Posterior cingulate gyrus (tissue), 11 donors: ENCODE results near the gene PPARG.
"Not testable (repeated sequence)": the region's sequence is repeated elsewhere in the genome, so short reads cannot be mapped to it uniquely, and the experiment has no call there.

Experiments
- DNase-seq, 10 donors: peaks; one replicate each; pipeline versions ENCODE4 v3.0.0 to v3.0.0-alpha.2; 2020 to 2021; ENCODE audit warnings: mixed read lengths in 3 of 10
- intact Hi-C: fragments of 100-400 bp; cut with DNase I; formaldehyde crosslinking; loops from one replicate; pipeline ENCODE4 v1.15.1; 2023

The PPARG gene

GRCh38 chr3:12278566-12278965, 10.3 kb upstream of the PPARG start:
- intact Hi-C loops: no loop called here

GRCh38 chr3:12279591-12280326, 9.1 kb upstream of the PPARG start:
- intact Hi-C loops: loop anchor here (10.0 kb wide), 1 partner anchor 195 kb away; no protein-coding TSS in a partner anchor
- no peak for DNase-seq

More at GRCh38 chr3:12278566-12278965, 10.3 kb upstream of the PPARG start:
- no peak for DNase-seq

GRCh38 chr3:12280357-12280806, 8.5 kb upstream of the PPARG start:
- no peak for DNase-seq
- intact Hi-C loops: loop anchor here (10.0 kb wide), 1 partner anchor 194 kb away; no protein-coding TSS in a partner anchor

GRCh38 chr3:12284591-12284990, 4.3 kb upstream of the PPARG start:
- no peak for DNase-seq
- intact Hi-C loops: loop anchor here (10.0 kb wide), 1 partner anchor 190 kb away; no protein-coding TSS in a partner anchor

- intact Hi-C loops: loop anchor here (10.0 kb wide), 1 partner anchor 190 kb away; no protein-coding TSS in a partner anchor
- DNase-seq: no peak
Observed at GRCh38 chr3:12285003-12285555, 3.8 kb upstream of the PPARG start.

GRCh38 chr3:12285779-12286178, 3.1 kb upstream of the PPARG start:
- intact Hi-C loops: loop anchor here (10.0 kb wide), 1 partner anchor 189 kb away; no protein-coding TSS in a partner anchor
- not testable (repeated sequence) for DNase-seq

- intact Hi-C loops: loop anchor here (10.0 kb wide), 1 partner anchor 188 kb away; no protein-coding TSS in a partner anchor
- no peak for DNase-seq
Observed at GRCh38 chr3:12286504-12286903, 2.4 kb upstream of the PPARG start.

- DNase-seq: peak in 2 of 10 donors; percentile 61 to 77
- intact Hi-C loops: loop anchor here (10.0 kb wide), 1 partner anchor 188 kb away; no protein-coding TSS in a partner anchor
Observed at GRCh38 chr3:12286927-12287726, 1.7 kb upstream of the PPARG start.

- peak in 2 of 10 donors; percentile 72 to 80 for DNase-seq
- intact Hi-C loops: loop anchor here (10.0 kb wide), 1 partner anchor 187 kb away; no protein-coding TSS in a partner anchor
Observed at GRCh38 chr3:12287727-12288181, 1.1 kb upstream of the PPARG start.

GRCh38 chr3:12289524-12289923, 654 bp downstream of the PPARG start:
- intact Hi-C loops: loop anchor here (10.0 kb wide), 1 partner anchor 185 kb away; no protein-coding TSS in a partner anchor
- no peak for DNase-seq

- peak in 1 of 10 donors; percentile 14 for DNase-seq
- intact Hi-C loops: no loop called here
Observed at GRCh38 chr3:12292770-12293169, 3.9 kb downstream of the PPARG start.

- intact Hi-C loops: no loop called here
- DNase-seq: no peak
Observed at GRCh38 chr3:12294885-12295580, 6.2 kb downstream of the PPARG start.

- intact Hi-C loops: no loop called here
- no peak for DNase-seq
Observed at GRCh38 chr3:12296511-12296910, 7.6 kb downstream of the PPARG start.

- DNase-seq: no peak
- intact Hi-C loops: no loop called here
Observed at GRCh38 chr3:12299026-12299425, 10.2 kb downstream of the PPARG start.

- intact Hi-C loops: no loop called here
- no peak for DNase-seq
Observed at GRCh38 chr3:12300137-12300536, 11.3 kb downstream of the PPARG start.

GRCh38 chr3:12301031-12301430, 12.2 kb downstream of the PPARG start:
- intact Hi-C loops: no loop called here
- no peak for DNase-seq

GRCh38 chr3:12301513-12301912, 12.6 kb downstream of the PPARG start:
- DNase-seq: no peak
- intact Hi-C loops: no loop called here

- intact Hi-C loops: no loop called here
- DNase-seq: no peak
Observed at GRCh38 chr3:12302564-12302963, 13.7 kb downstream of the PPARG start.

GRCh38 chr3:12303534-12303933, 14.7 kb downstream of the PPARG start:
- intact Hi-C loops: no loop called here
- DNase-seq: no peak

- DNase-seq: no peak
- intact Hi-C loops: no loop called here
Observed at GRCh38 chr3:12303993-12304392, 15.1 kb downstream of the PPARG start.
